Activated CD4-positive, CD25-positive, alpha-beta regulatory T cell (primary cell): ENCODE measurements around the gene SLC35C1.
A peak's percentile ranks its signal among the peaks of the same experiment; 100 is the strongest.
"Not testable (repeated sequence)": the region's sequence is repeated elsewhere in the genome, so short reads cannot be mapped to it uniquely, and the experiment has no call there.

Experiments used
- DNase-seq, 4 experiments: peaks; one replicate each; lab custom pipeline; 2025; lab: John Stamatoyannopoulos, UW

SLC35C1 gene

DNA sequence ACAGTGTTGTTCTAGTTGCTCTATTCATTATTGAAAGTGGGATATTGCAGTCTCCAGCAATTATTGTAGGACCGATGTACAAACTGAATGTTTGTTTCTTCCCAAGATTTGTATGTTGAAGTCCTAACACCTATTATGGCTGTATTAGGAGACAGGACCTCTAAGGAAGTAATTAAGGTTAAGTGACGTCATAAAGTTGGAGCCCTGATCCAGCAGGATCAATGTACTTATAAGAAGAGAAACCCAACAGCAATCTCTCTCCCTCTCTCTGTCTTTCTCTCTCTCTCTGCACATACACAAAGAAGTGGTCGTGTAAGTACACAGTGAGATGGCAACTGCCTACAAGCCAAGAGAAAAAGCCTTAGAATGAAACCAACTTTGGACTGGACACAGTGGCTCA is 16.1 kb upstream of the SLC35C1 start:
- DNase-seq = no peak

DNA sequence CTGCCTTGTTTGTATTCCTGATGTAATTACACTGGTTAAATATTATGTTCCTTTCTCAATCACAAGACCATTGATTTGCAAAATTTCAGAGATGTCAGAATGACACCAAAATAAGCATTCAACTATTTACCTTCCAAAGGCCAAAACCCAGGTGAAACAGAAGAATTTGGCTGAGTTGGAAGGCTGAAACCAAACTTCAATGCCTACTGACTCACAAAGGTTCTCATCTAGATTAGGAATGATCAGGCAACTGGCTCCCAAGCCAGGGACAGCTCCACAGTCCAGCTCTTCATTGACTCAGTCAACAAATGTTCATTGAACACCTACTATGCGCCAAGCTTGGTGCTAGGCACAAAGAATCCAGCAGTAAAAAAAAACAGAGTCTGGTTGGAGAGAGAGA is 13.4 kb upstream of the SLC35C1 start:
- no peak for DNase-seq

DNA sequence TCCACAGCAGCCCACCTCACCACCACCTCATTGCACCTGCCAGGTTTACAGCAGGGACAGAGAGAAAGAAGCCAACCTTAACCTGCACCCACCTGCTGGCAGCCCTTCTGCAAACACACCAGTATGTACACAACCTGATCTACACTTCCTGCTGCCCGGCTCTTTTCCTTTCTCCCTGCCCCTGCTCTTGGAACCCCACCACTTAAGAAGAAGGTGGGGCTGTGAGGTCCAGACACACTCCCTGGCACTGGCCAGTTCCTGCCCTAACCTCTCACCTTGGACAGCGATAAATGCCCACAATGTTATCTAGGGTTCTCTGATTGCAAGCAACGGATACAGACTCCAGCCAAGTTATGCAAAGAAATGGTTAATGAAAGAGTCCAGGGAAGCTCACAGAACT is 10.8 kb upstream of the SLC35C1 start:
- DNase-seq = no peak

DNA sequence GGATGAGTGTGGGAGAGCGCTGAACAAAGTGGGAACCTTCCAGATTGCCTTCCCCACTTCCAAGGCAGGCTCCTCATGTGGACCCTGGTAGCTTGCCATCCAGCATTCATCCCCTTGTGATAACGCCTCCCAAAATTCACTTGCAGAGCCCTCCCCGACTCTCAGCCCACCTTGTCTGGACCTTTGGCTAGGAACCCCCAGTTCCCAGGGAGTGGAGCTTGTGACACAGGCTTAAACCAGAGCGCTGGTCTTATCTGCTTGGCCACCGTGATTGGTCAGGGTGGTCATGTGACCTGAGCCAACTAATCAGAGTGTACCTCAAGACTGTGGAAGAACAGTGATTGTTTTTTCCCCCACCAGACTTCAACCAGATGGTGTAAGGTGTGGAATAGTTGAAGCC is 9.6 kb upstream of the SLC35C1 start:
- no peak for DNase-seq

DNA sequence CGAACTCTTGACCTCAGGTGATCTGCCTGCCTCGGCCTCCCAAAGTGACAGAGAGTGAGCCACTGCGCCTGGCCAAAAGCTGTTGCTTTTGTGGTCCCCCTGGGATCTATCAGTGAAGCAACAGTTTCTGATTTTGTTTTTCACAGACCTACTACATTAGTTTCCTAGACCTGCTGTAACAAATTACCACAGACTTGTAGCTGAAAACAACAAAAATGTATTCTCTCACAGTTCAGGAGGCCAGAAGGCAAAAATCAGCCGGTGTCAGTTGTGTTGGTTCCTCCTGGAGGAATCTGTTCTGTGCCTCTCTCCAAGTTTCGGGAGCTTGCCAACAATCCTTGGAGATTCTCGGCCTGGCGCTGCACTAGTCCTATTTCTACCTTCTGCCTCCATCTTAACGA is 8.5 kb upstream of the SLC35C1 start:
- DNase-seq = no peak

DNA sequence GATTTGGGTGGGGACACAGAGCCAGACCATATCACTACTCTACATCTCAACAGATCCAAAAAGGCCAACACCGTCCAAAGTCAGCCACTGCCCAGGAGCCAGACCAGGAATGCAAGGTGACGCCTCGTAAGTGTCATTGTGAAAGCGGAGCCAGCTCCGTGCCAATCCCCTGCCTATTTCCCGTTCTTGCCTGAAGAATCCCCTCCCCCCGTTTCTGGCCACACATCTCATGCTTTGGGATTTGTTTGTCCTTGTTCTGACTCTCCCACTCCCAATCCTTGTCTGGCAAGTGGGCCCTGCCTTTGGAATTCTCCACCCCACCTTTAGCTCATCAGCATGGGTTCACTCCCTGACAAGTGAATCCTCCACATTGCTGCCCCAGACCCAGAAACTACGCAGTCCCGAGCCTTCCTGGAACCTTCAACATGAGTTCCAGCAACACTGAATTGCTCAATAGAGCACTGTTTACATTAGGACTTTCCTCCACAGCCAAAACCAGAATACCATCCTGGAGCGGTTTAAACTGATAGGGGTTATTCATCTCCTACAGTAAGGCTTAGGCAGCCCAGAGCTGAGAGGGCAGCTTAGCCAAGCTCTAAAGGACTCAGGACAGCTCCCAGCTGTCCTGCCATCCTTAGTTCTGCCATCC is 6.0 kb upstream of the SLC35C1 start:
- DNase-seq = no peak

DNA sequence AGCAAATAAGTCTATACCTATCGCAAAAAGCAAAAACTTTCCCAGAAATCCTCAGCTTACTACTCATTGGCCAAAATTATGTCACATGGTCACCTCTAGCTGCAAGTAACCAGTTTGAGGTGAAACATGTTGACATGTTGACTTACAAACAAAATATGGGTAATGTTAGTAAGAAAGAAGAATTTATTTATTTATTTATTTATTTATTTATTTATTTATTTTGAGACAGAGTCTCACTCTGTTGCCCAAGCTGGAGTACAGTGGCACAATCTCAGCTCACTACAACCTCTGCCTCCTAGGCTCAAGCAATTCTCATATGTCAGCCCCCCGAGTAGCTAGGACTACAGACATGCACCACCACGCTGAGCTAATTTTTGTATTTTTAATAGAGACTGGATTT is 5.4 kb upstream of the SLC35C1 start:
- no peak for DNase-seq

DNA sequence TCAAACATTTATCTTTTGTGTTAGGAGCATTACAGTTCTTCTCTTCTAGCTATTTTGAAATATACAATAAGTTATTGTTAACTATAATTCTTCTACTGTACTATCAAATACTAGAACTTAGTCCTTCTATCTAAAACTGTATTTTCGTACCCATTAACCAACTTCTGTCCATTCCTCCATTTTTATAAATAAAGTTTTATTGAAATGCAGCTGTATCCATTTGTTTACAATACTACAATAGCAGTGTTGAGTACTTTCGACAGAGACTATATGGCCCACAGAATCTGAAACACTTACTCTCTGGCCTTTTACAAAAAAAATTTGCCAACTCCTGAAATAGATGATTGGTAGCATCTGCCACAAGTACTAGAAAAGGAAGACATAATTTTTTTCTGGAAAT is 4.7 kb upstream of the SLC35C1 start:
- no peak for DNase-seq

DNA sequence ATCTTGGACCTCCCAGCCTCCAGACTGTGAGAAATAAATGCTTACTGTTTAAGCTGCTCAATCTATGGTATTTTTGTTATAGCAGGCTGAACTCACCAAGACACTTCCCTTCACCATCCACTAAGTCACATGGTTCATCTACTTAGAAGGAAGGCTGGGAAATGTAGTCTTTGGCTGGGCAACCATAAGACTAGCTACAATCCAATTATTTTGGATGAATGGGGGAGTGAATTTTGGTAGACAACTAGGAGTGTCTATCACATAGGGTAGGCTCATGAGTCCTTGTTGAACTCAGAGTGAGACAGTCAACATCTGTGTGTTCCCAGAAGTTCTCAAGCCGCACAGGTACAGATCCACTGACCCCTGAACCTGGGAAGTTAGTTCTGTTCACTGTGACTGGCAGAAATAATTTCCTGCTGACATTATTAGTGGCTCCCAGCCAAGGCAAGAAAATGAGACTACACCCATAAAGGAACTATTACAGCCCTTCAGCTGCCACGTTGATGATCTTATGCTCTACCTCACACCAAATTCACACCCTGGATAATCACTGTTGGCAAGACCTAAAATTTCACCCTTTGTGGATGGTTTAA is 3.1 kb upstream of the SLC35C1 start:
- no peak for DNase-seq

DNA sequence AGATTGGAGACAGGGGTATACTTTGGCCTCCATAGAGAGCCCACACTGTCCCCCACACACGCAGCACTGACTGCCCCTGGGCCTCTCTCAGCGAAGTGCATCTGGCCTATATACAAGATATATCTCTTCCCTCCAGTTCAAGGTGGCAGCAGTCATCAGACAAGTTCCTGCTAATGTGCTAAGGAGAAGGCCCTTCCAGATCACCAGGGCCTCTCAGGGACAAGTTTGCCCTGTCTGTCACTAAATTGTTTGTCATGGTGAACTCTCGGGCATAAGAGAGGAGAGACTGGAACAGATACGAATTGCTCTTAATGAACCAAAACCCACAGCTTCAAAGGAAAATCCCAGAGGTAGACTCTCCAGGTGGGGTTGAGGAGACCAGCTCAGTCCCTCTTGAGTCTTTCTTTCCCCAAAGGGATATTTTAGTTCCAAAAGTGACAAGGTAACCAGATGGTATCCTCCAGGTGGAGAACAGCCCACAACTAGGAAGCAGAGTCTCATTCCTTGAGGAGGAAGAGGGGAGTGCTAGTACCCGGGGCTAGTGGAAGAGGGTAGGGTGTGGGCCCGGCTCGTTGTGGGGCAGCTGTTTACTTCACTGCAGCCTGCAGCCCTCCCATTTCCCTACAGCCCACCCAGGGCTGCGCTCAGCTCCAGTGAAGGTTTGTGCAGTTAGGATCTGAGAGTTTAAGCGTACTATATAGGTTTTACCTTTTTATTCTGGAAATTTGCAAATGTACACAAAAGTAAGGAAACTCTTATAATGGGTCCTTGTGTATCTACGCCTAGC is 2.2 kb upstream of the SLC35C1 start:
- DNase-seq = no peak

DNA sequence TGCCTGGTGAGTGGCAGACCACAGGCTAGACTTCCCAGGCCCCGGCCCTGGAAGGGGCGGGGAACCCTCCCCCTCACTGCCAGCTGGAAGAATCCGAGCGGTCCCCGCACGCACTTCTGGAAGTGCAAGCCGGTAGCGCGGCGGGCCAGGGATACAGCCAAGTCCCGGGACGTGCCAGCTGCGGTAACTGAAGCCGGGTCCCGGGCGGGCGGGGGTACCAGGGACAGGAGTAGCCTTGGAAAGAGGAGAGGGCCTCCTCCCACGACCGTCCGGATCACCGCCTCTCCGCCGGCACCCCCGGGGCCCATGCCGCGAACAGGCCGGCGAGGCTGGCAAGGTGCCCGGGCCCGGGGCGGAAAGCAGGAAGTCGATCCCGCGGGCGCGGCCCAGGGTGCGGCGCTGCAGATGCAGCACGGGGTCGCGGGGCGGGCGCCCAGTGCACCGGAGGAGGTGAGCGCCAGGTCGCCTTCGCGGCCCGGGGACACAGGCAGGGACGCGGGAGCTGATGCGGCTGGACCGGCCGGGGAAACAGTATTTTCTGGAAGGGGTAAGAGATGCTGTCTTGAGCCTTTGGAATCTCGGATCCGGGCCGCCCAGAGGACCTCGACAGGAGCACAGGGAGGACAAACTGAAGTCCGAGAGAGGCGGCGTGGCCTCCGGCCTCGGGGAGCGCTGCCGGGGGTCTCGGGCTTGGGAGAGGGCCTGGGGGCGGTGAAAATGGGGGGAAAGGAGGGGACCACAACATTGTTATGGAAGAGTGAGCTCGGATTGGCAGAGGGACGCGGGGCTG is 783 bp upstream of the SLC35C1 start:
- DNase-seq = peak; percentile 24 to 47 (median 40)

DNA sequence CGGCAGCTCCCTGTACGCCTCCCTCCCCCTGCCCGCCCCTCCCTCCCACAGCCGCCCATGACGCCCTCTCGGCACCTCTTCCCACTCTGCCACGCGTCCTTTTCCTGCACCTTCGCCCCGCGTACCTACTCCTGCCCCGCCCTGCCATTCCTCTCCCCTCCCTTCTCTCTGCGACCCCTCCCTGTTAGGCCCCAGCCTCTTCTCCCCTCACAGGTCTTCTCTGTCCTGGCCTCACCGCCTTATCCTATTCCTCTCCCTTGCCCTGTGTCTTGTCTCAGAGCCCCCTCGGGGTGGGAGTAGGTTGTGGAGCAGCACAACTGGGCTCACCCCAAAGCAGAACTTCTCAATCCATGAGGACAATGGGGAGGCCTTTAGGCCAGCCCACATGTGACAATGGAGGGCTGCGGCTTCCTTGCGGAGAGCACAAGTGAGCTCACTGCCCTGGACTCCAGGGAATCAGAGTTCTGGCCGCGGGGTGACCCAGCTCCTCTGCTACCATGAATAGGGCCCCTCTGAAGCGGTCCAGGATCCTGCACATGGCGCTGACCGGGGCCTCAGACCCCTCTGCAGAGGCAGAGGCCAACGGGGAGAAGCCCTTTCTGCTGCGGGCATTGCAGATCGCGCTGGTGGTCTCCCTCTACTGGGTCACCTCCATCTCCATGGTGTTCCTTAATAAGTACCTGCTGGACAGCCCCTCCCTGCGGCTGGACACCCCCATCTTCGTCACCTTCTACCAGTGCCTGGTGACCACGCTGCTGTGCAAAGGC is 539 bp downstream of the SLC35C1 start:
- DNase-seq = no peak

DNA sequence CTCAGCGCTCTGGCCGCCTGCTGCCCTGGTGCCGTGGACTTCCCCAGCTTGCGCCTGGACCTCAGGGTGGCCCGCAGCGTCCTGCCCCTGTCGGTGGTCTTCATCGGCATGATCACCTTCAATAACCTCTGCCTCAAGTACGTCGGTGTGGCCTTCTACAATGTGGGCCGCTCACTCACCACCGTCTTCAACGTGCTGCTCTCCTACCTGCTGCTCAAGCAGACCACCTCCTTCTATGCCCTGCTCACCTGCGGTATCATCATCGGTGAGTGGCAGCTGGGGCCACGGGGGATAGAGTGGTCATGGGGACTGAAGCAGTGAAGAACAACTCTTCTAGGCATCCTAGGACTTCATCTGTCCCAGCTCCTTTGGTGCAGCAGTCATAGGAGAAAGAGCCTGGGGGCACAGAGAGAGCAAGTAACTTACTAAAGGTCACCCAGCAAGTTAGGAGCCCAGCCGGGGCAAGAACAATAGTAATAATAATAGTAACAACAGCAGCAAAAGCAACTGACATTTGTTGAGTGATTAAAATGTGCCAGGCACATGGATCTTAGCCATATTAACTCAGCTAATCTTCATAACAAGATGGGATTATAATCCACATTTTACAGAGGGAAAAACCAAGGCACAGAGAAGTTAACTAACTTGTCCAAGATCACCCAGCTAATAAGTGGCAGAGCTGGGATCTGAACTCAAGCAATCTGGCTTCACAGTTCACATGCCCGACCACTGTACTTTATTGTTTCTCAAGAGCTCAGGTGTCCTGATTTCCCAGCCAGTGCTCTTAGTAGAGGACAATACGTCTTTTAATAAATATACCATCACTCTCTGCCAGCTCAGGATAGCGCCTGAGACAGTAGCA is 1.4 kb downstream of the SLC35C1 start:
- no peak for DNase-seq

DNA sequence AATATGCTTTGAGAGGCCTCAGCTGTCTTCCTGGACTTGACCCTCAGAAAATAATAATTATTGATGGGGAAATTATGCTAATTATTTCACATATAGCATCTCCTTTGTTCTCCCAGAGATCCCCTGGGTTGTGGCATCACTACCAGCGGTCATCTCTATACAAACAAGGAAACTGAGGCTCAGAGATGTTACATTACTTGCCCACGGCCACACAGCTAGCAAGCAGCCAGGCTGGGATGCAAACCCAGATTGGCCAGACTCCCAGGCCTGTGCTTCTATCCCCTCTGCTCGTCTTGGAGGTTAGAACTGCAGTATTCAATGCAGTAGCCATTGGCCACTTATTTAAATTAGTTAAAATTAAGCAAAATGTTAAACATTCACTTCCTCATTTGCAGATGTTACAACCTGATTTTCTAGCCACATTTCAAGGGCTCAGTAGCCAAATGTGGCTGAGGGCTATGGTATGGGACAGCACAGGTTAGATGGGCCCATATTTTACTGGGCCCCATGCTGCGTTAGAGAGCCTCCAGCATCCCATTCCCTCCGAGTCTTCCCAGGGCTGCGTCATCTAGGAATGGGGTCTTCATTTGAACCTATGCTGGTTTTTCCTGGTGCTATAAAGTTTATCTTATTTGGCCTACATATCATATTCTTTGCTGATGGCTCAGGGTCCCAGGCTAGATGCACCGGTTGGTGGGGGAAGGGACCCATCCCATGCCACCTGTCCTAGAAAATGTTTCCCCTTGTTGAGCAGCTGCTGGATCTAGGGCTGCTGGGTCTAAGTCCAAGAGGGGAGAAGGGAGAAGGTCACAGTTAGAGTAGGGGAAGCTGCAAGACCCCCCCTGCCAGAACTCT is 2.2 kb downstream of the SLC35C1 start:
- no peak for DNase-seq

DNA sequence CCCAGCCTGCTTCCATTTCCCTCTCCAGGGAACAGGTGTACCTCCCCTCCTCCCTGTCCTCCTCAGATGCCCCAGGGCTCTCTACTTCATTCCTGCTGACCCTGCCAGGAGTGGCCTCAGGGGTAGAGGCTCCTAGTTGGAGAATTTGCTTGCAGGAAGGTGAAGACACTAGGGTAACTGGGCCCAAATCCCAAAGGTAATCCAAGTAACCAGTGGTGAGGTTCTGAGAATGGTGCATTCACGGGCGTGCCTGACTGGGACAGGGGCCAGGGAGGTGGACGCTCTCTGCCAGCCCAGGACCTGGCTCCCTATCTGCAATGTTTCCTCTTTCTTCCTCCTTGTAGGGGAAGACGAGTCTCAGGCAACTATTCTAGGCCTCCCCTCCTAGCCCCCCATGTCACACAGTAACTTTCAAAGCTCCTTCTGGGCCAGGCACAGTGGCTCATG is 2.9 kb downstream of the SLC35C1 start:
- no peak for DNase-seq

DNA sequence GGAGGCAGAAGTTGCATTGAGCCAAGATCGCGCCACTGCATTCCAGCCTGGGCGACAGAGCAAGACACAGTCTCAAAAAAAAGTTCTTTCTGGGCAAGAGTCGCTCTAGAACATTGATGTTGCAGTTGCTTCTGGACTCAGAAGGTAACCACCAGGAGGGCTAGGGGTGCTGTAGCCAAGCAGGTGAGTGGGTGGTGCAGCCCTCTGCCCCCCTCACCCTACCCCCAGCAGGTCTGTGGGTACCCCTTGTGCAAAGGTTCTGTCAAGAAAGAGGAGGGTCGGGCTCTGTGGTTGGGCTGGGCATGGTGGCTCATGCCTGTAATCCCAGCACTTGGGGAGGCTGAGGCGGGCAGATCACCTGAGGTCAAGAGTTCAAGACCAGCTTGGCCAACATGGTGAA is 3.5 kb downstream of the SLC35C1 start:
- DNase-seq = not testable (repeated sequence)

DNA sequence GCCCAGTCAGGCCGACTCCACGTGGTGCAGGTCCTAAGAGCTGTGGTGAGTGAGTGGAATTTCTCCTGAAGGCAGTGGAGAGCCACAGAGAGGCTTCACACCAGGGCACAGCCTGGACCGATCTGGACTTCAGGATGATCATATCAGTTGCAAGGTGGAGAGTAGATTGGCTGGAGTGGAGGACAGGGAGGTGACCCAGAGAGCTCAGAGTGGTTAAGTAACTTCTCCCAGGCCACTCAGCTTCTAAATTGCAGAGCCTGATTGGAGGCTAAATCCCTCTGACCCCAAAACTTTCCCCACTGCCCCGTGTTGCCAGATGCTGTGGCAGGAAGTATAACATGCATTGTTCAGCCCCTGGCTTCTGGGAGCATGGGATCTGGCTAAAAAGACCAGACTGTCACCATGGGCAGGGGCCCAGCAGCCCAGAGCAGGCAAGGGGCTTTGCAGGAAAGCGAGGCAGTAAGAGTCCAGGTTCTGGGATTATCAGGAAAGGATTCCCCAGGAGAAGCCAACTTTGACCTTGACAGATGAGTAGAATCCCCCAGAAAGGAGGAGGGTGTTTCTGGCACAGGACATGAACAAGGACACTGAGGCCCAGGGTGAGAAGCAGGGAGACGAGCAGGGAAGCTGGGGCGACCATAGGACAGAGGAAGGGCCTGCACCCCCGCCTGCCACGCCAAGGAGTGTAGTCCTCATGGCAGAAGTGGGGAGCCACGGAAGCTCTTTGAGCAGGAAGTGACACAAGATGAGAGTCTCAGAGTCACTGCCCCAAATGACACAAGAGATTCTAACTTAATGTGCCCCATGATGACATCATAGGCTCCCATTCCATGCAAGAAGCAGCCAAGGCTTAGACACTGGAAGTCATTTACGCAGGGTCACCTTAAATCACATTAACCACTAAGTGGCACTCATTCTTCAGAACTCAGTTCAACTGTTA is 4.8 kb downstream of the SLC35C1 start:
- DNase-seq = no peak

DNA sequence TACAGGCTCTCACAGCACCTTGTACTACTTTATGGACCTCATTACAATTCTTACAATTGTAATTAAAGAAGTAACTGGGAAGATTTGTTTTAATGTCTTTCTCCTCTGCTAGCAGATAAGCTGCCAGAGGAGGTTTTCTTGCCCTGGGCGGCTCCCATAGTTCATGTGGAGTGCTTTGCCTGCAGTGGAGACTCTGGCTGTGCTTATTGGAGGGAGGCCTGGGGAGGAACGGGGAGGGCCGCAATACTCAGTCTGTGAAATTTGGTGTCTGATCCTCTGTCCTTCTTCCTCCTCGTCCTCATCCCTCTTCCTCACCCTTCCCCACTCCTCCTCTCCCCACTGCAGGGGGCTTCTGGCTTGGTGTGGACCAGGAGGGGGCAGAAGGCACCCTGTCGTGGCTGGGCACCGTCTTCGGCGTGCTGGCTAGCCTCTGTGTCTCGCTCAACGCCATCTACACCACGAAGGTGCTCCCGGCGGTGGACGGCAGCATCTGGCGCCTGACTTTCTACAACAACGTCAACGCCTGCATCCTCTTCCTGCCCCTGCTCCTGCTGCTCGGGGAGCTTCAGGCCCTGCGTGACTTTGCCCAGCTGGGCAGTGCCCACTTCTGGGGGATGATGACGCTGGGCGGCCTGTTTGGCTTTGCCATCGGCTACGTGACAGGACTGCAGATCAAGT is 5.6 kb downstream of the SLC35C1 start:
- DNase-seq = no peak
